ENCODE data around the gene PLPP1.
"Not testable (repeated sequence)": the region's sequence is repeated elsewhere in the genome, so short reads cannot be mapped to it uniquely, and the experiment has no call there.

PLPP1 gene

DNA sequence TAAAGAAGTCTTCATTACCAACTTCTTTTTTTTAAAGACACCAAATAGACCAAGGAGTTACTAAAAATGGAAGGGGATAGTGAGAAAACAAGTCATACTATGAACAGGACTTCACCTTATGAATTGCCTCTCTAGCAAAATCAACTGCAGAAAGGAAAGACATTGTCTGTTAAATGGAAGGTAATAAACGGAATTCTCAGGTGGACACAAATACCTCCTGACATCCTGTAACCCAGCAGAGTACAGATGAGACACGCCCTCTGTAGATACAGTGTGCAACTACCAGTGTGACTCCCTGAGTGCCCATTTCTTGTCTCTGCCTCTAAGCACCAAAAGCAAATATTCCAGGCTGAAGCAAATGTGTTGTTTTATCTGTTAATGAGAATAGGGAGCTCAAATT is 12.2 kb upstream of the PLPP1 start:
- no peak for TF ChIP-seq CTCF (IDR thresholded peaks at IDR 0.05; ENCODE audit: extremely low read depth, missing control alignments)
- DNase-seq (ENCODE audit: low spot score): no peak

GRCh38 chr5:55544341-55544740 is 9.6 kb upstream of the PLPP1 start:
- no peak for TF ChIP-seq CTCF (IDR thresholded peaks at IDR 0.05; ENCODE audit: extremely low read depth, missing control alignments)
- no peak for DNase-seq (ENCODE audit: low spot score)

DNA sequence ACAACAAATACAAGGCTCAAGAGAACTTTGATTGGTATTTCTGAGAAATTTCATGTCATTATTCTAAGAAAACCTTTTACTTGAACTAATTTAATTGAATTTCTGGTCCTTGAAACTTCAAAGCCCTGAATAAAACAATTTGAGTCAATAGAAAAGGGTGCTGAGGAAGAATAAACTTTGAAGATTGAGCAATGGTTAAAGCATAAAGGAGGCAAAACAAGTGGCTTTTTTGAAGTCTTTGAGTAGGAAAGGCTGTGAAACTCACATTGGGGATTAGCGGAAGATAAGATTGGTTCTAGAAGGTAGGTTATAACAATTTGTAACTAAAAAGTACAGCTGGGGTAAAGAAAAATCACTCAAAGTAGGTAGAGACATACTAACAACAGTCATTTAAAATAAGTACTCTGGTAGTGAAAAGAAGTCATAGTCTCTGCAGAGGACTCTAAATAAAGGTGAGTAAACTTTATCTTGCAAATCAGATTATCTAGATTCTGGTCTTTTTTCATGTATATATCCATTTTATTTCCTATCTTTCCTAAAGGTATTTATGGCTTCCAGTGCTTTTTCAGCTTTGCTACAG is 6.4 kb upstream of the PLPP1 start:
- TF ChIP-seq CTCF (IDR thresholded peaks at IDR 0.05; ENCODE audit: extremely low read depth, missing control alignments): no peak
- no peak for DNase-seq (ENCODE audit: low spot score)

DNA sequence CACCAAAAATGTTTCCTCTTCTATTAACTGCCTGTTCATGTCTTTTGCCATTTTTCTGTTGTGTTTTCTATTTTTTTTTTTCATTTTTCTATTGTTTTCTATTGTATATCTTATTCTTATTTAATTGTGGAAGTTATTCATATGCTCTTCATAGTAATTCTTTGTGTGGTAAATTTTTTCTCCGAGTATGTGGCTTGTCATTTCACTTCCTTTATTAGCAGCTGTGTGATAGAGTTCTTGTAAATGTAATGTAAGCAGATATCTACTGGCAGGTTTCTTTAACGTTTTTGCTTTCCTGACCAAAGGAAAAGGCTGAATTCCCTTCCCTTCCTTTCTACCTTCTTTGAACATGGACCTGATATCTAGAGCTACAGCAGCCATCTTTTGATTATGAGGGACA is 5.8 kb upstream of the PLPP1 start:
- TF ChIP-seq CTCF (IDR thresholded peaks at IDR 0.05; ENCODE audit: extremely low read depth, missing control alignments): no peak
- DNase-seq (ENCODE audit: low spot score): no peak

DNA sequence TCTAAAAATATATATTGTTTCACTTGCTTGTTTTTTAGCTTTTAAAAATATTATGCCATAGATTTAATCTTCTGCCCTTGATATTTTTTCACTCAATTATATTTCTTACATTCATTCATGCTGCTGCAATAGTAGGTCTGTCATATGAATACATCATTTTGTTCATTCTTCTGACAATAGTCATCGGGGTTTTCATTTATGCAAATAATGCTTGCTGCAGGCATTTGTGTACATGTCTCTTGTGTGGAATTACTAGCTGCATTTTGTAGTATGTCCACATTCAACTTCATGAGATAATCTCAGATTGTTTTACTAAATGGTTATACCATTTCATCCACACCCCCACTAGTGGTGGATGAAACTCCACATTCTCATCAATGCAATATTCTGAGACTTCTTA is 5.3 kb upstream of the PLPP1 start:
- DNase-seq (ENCODE audit: low spot score): no peak
- TF ChIP-seq CTCF (IDR thresholded peaks at IDR 0.05; ENCODE audit: extremely low read depth, missing control alignments): no peak

DNA sequence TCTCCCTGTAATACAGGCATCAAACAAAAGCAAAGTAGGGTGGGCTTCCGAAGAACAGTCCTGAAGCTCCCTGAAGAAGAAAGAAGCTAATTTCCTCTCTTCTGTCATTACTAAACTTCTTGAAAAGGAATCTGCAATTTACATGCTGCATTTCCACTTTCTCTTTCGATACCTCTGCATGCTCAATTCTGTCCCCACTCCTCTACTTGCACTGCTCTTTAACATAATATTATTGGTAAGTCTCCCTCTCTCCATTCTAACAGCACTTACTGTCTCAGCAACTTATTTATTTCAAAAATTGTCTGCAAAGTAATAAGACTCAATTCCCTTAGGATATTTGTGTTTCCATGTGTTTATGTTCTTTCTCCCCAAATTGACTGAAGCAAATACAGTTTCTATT is 3.9 kb upstream of the PLPP1 start:
- peak; percentile 67 for DNase-seq (ENCODE audit: low spot score)
- TF ChIP-seq CTCF (IDR thresholded peaks at IDR 0.05; ENCODE audit: extremely low read depth, missing control alignments): no peak

- not testable (repeated sequence) for DNase-seq (ENCODE audit: low spot score)
Measured at GRCh38 chr5:55537315-55537714, 2.6 kb upstream of the PLPP1 start.

DNA sequence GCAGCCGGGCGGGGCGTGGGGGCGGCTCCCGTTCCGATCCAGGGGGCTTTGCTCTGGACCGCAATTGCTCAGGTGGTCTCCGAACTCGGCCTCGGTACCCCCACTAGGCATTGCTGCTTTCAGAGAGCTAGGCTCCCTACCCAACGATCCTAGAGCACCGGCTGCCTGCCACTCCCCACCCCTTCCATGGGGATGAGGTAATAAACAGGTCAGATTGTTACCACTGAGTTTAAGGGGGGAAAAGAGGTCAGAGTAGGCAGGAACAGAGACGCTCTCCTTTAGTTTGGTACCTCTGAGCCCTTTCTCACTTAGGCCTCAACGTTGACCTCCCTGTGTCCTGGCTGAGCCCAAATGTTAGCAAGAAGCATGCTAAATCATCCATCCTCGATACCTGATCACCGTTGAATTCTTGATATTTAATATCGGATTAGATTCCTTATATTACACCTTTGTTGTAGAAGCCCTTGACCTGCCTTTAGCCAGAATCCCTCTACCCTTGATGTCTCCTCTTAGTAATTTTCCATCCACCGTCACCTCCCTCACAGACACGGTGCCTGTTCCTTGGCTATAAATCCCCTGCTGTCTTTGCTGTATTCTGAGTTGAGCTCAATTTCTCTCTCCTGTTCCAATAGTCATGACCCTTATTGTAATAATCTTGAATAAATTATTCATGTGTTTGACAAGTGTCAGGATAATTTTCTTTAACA is 588 bp upstream of the PLPP1 start:
- TF ChIP-seq CTCF (IDR thresholded peaks at IDR 0.05; ENCODE audit: extremely low read depth, missing control alignments): no peak
- no peak for DNase-seq (ENCODE audit: low spot score)
